Measurements from ENCODE around the gene CDKN2B-AS1. TPM values are rescaled to one million over a fixed set of nuclear protein-coding genes. Genes with fewer than 3 reads are reported as not detected.
A peak's percentile ranks its signal among the peaks of the same experiment; 100 is the strongest.

CDKN2B-AS1 gene
- total RNA-seq, 2 donors from 2014 or later = 0.13 TPM; not detected in 1

GRCh38 chr9:22169243-22169642 is 174.7 kb downstream of the CDKN2B-AS1 start:
- ATAC-seq (no peak), DNase-seq (no peak)
- intact Hi-C loops (cut with DNase I) = no loop called here

GRCh38 chr9:22169727-22170503 is 175.3 kb downstream of the CDKN2B-AS1 start:
- intact Hi-C loops (cut with DNase I) = no loop called here
- DNase-seq (no peak), ATAC-seq (peak in 1 of 2 donors; percentile 51)

Other genes with a start within 250 kb of the CDKN2B-AS1 start
- 10 to 100 TPM; 19.6 to 21.3 TPM for gene MTAP, start 192.2 kb upstream of the CDKN2B-AS1 start, total RNA-seq
- under 1 TPM in 1 of 2 donors, not detected in 1; 0.24 TPM for gene CDKN2A, start 399 bp upstream of the CDKN2B-AS1 start, total RNA-seq
- 1 to 10 TPM; 3.6 to 7.9 TPM for gene CDKN2B, start 14.5 kb downstream of the CDKN2B-AS1 start, total RNA-seq

All from left cardiac atrium (tissue), 4 donors.